ENCODE data around the gene CCP110.

- no peak for TF ChIP-seq CTCF (IDR thresholded peaks at IDR 0.05)
- no peak for TF ChIP-seq SIN3A (IDR thresholded peaks at IDR 0.05; ENCODE audit: borderline replicate concordance, insufficient read depth, low read depth, low read length)
- TF ChIP-seq REST (IDR thresholded peaks at IDR 0.05; ENCODE audit: insufficient read depth in 1 of 2, low read depth in 2 of 2, low read length in 1 of 2) = no peak
Measured at GRCh38 chr16:19520861-19521331, 2.8 kb upstream of the CCP110 start.
